Lower leg skin (tissue), 3 donors: ENCODE measurements around the gene MCTP1.

ENCODE experiments used
- CTCF ChIP-seq, 3 donors: fragments of 450-650 bp; IDR thresholded peaks; one replicate each; pipeline ENCODE4 v1.5.1; 2016; ENCODE audit warnings: antibody characterized with exemption in 3 of 3, mild to moderate bottlenecking in 3 of 3, moderate library complexity in 2 of 3
- POLR2A ChIP-seq, 2 donors: fragments of 450-650 bp; IDR thresholded peaks; one replicate each; pipeline ENCODE4 v1.6.1; 2016 to 2017; ENCODE audit warnings: antibody characterized with exemption in 2 of 2, mild to moderate bottlenecking in 1 of 2, moderate library complexity in 1 of 2

GRCh38 chr5:95152535-95152934, 132.4 kb downstream of the MCTP1 start:
- TF ChIP-seq CTCF (IDR thresholded peaks at IDR 0.05) (no peak), POLR2A (IDR thresholded peaks at IDR 0.05) (no peak)
